ENCODE data around the gene DNAI2. TPM values are rescaled to one million over a fixed set of nuclear protein-coding genes. Genes with fewer than 3 reads are reported as not detected.

Gene DNAI2
- polyA plus RNA-seq, 1 of the 3 experiments (the other 2 are of a cell fraction): not detected

DNA sequence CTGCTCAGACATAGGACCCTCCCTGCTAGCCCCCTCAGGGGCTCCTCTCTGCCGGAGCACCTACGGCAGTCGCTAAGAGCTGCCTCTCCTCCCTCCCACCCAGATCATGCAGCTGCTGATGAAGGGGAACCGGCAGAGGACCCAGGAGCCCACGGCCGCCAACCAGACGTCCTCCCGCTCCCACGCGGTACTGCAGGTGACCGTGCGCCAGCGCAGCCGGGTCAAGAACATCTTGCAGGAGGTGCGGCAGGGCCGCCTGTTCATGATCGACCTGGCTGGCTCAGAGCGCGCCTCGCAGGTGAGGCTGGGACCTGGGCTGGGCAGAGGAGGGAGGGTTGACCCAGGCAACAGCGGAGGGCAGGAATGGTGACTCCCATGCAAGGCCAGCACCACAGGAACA, 70.6 kb downstream of the DNAI2 start:
- Histone ChIP-seq H3K4me3 (ENCODE audit: low read depth in 2 of 2, low read length in 1 of 2) (no peak overlapping the region), H3K27me3 (ENCODE audit: insufficient read depth) (no peaks in the 10 kb centered on the region), H3K27ac (ENCODE audit: low read depth in 2 of 2, low read length in 1 of 2) (no peak overlapping the region), H3K9me2 (no peaks in the 10 kb centered on the region), H3K9me3 (no peaks in the 10 kb centered on the region), H3K4me2 (no peak overlapping the region), H4K20me1 (ENCODE audit: insufficient read depth) (no peaks in the 10 kb centered on the region), H2AFZ (ENCODE audit: low read depth) (no peak overlapping the region), H3K4me1 (ENCODE audit: control insufficient read depth in 1 of 2, insufficient read depth in 2 of 2, low read depth in 1 of 2, low read length in 1 of 2) (no peaks in the 10 kb centered on the region), H3K9ac (no peak overlapping the region), H3K36me3 (replicated peaks in 1 of 2; ENCODE audit: control insufficient read depth in 1 of 2, insufficient read depth in 2 of 2, low read length in 1 of 2) (no peaks in the 10 kb centered on the region), H3F3A (replicated peaks; ENCODE audit: insufficient read depth) (no peaks in the 10 kb centered on the region), H3K79me2 (ENCODE audit: insufficient read depth) (no peaks in the 10 kb centered on the region)
- ChIA-PET POLR2A (no interaction called here), CTCF (interaction anchor here (0.8 to 12.6 kb wide), 3 partner anchors 20 to 129 kb away, joined by 3 to 194 read pairs (median 5); partner anchors contain the start of genes BTBD17 and GPR142)
- TF ChIP-seq TCF12 (IDR thresholded peaks at IDR 0.05) (no peak), GABPA (IDR thresholded peaks at IDR 0.05; ENCODE audit: low read depth) (no peak), NRF1 (IDR thresholded peaks at IDR 0.05; ENCODE audit: low read depth, low read length) (no peak), GATA2 (CRISPR knock-in tag; IDR thresholded peaks at IDR 0.05) (no peak), RAD21 (IDR thresholded peaks at IDR 0.05; ENCODE audit: low read length) (no peak), SIN3A (IDR thresholded peaks at IDR 0.05; ENCODE audit: borderline replicate concordance, low read depth, low read length) (no peak), RCOR1 (IDR thresholded peaks at IDR 0.05; ENCODE audit: low read length) (no peak), MXI1 (IDR thresholded peaks at IDR 0.05; ENCODE audit: low read depth, low read length) (no peak), SMC3 (IDR thresholded peaks at IDR 0.05; ENCODE audit: low read depth, low read length) (no peak), FOXJ3 (CRISPR knock-in tag; IDR thresholded peaks at IDR 0.05) (no peak), FOSL2 (IDR thresholded peaks at IDR 0.05; ENCODE audit: borderline replicate concordance, low read depth) (no peak), EZH2phosphoT487 (IDR thresholded peaks at IDR 0.05; ENCODE audit: borderline replicate concordance, low read depth) (no peak), POLR2AphosphoS5 (IDR thresholded peaks at IDR 0.05; ENCODE audit: low read depth, low read length) (no peak), ELF1 (IDR thresholded peaks at IDR 0.05) (no peak)
- TF ChIP-seq, protein P1, sequence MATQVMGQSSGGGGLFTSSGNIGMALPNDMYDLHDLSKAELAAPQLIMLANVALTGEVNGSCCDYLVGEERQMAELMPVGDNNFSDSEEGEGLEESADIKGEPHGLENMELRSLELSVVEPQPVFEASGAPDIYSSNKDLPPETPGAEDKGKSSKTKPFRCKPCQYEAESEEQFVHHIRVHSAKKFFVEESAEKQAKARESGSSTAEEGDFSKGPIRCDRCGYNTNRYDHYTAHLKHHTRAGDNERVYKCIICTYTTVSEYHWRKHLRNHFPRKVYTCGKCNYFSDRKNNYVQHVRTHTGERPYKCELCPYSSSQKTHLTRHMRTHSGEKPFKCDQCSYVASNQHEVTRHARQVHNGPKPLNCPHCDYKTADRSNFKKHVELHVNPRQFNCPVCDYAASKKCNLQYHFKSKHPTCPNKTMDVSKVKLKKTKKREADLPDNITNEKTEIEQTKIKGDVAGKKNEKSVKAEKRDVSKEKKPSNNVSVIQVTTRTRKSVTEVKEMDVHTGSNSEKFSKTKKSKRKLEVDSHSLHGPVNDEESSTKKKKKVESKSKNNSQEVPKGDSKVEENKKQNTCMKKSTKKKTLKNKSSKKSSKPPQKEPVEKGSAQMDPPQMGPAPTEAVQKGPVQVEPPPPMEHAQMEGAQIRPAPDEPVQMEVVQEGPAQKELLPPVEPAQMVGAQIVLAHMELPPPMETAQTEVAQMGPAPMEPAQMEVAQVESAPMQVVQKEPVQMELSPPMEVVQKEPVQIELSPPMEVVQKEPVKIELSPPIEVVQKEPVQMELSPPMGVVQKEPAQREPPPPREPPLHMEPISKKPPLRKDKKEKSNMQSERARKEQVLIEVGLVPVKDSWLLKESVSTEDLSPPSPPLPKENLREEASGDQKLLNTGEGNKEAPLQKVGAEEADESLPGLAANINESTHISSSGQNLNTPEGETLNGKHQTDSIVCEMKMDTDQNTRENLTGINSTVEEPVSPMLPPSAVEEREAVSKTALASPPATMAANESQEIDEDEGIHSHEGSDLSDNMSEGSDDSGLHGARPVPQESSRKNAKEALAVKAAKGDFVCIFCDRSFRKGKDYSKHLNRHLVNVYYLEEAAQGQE (IDR thresholded peaks at IDR 0.05; ENCODE audit: low read depth, low read length): no peak
- TF ChIP-seq, protein P2, sequence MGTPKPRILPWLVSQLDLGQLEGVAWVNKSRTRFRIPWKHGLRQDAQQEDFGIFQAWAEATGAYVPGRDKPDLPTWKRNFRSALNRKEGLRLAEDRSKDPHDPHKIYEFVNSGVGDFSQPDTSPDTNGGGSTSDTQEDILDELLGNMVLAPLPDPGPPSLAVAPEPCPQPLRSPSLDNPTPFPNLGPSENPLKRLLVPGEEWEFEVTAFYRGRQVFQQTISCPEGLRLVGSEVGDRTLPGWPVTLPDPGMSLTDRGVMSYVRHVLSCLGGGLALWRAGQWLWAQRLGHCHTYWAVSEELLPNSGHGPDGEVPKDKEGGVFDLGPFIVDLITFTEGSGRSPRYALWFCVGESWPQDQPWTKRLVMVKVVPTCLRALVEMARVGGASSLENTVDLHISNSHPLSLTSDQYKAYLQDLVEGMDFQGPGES (IDR thresholded peaks at IDR 0.05; ENCODE audit: low read depth, low read length): no peak
- TF ChIP-seq, protein P3, sequence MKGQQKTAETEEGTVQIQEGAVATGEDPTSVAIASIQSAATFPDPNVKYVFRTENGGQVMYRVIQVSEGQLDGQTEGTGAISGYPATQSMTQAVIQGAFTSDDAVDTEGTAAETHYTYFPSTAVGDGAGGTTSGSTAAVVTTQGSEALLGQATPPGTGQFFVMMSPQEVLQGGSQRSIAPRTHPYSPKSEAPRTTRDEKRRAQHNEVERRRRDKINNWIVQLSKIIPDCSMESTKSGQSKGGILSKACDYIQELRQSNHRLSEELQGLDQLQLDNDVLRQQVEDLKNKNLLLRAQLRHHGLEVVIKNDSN (IDR thresholded peaks at IDR 0.05; ENCODE audit: borderline replicate concordance, low read depth): no peak
- TF ChIP-seq, protein P4, sequence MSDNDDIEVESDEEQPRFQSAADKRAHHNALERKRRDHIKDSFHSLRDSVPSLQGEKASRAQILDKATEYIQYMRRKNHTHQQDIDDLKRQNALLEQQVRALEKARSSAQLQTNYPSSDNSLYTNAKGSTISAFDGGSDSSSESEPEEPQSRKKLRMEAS (IDR thresholded peaks at IDR 0.05; ENCODE audit: low read depth): no peak
- DNase-seq: no peak
- 81% methylated on average over 20 of the region's 21 CpGs for WGBS (ENCODE audit: low lambda C conversion rate)

All from SK-N-SH (cell line).